Mononuclear cell (primary cell): ENCODE results near the gene FLOT2. TPM values are rescaled to one million over a fixed set of nuclear protein-coding genes. Genes with fewer than 3 reads are reported as not detected.
"Not testable (repeated sequence)": the region's sequence is repeated elsewhere in the genome, so short reads cannot be mapped to it uniquely, and the experiment has no call there.

Experiments
- H3K27me3 ChIP-seq: 2 replicates; pipeline ENCODE4 v1.6.0; 2011; ENCODE audit warnings: low read length, control low read depth; ENCODE audit not compliant: insufficient read depth
- H3K4me1 ChIP-seq: 2 replicates; pipeline ENCODE4 v1.5.1; 2011; ENCODE audit warnings: mild to moderate bottlenecking, low read length, control low read depth; ENCODE audit not compliant: insufficient read depth
- H3K4me3 ChIP-seq: 2 replicates; pipeline ENCODE4 v1.5.1; 2011; ENCODE audit warnings: mild to moderate bottlenecking, low read length, moderate library complexity
- H3K9me3 ChIP-seq: 2 replicates; pipeline ENCODE4 v1.5.1; 2011; ENCODE audit warnings: low read depth, mild to moderate bottlenecking, control low read depth, low read length
- total RNA-seq: library from RNA; depleted of rRNA; stranded (reverse); fragments of >200 nt; gene quantifications from one replicate; pipeline ENCODE4 v1.2.3, GENCODE V29; 2012

Gene FLOT2
- total RNA-seq, 1 donor, result 52.7 TPM

DNA sequence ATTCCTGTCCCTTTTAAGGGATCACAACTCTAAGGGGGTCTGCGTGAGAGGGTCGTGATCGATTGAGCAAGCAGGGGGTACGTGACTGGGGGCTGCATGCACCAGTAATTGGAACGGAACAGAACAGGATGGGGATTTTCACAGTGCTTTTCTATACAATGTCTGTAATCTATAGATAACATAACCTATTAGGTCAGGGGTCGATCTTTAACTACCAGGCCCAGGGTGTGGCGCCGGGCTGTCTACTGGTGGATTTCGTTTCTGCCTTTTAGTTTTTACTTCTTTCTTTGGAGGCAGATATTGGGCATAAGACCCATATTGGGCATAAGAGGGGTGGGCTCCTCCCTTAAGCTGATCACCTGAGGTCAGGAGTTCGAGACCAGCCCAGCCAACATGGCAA, 61.0 kb downstream of the FLOT2 start:
- H3K27me3 ChIP-seq, H3K4me1 ChIP-seq, H3K9me3 ChIP-seq, H3K4me3 ChIP-seq: not testable (repeated sequence)

GRCh38 chr17:28834420-28834819, 63.1 kb downstream of the FLOT2 start:
- Histone ChIP-seq H3K9me3 (no peaks in the 10 kb centered on the region), H3K4me3 (no peak overlapping the region), H3K27me3 (no peaks in the 10 kb centered on the region), H3K4me1 (no peaks in the 10 kb centered on the region)

Other genes with a start within 250 kb of the FLOT2 start
- gene SDF2, start 235.8 kb downstream of the FLOT2 start, total RNA-seq, result 31.3 TPM
- gene SUPT6H, start 235.5 kb downstream of the FLOT2 start, total RNA-seq, result 80.9 TPM
- gene PROCA1, start 185.8 kb downstream of the FLOT2 start, total RNA-seq, result 0.94 TPM
- 27.0 TPM for gene RAB34, start 179.9 kb downstream of the FLOT2 start, total RNA-seq
- 1,375 TPM for gene RPL23A, start 177.7 kb downstream of the FLOT2 start, total RNA-seq
- gene TLCD1, start 171.5 kb downstream of the FLOT2 start, total RNA-seq, result not detected
- 1.4 TPM for gene NEK8, start 168.9 kb downstream of the FLOT2 start, total RNA-seq
- gene TRAF4, start 153.7 kb downstream of the FLOT2 start, total RNA-seq, result 51.2 TPM
- gene FAM222B, start 54.9 kb downstream of the FLOT2 start, total RNA-seq, result 15.1 TPM
- 11.1 TPM for gene ERAL1, start 42.7 kb downstream of the FLOT2 start, total RNA-seq
- 12.0 TPM for gene DHRS13, start 5.3 kb upstream of the FLOT2 start, total RNA-seq
- 102 TPM for gene PHF12, start 53.8 kb upstream of the FLOT2 start, total RNA-seq
- gene SEZ6, start 108.3 kb upstream of the FLOT2 start, total RNA-seq, result 0.94 TPM
- 2.9 TPM for gene PIPOX, start 145.4 kb upstream of the FLOT2 start, total RNA-seq